GM23338 (cell line): ENCODE measurements around the gene TMEM170B. TPM values are rescaled to one million over a fixed set of nuclear protein-coding genes. Genes with fewer than 3 reads are reported as not detected.
A peak's percentile ranks its signal among the peaks of the same experiment; 100 is the strongest.

Source experiments
- ATAC-seq: fragments of 200-7000 bp; cut with Tn5 transposase; 3 replicates; pipeline ENCODE4 v1.9.1; 2020
- DNase-seq: peaks from one replicate; pipeline ENCODE4 v3.0.0-alpha.2; 2015; ENCODE audit warnings: low spot score
- H2AFZ ChIP-seq: fragments of 200-600 bp; sonication (generic); 2 replicates; pipeline ENCODE4 v1.8.0; 2016; ENCODE audit warnings: antibody characterized with exemption, mild to moderate bottlenecking, moderate library complexity
- H3F3A ChIP-seq: fragments of 200-600 bp; sonication (generic); replicated peaks from 2 replicates; pipeline ENCODE4 v1.8.0; 2017; ENCODE audit warnings: antibody characterized with exemption, mixed run types, low read depth
- H3K27ac ChIP-seq: fragments of 200-600 bp; sonication (generic); 2 replicates; pipeline ENCODE4 v1.6.1; 2016; ENCODE audit warnings: low read depth
- H3K27me3 ChIP-seq: fragments of 200-600 bp; sonication (generic); 2 replicates; pipeline ENCODE4 v1.8.0; 2016; ENCODE audit warnings: mild to moderate bottlenecking, mixed run types, moderate library complexity; ENCODE audit not compliant: insufficient read depth
- H3K36me3 ChIP-seq: fragments of 200-600 bp; sonication (generic); 2 replicates; pipeline ENCODE4 v1.8.0; 2016; ENCODE audit warnings: mild to moderate bottlenecking; ENCODE audit not compliant: insufficient read depth
- H3K4me1 ChIP-seq: fragments of 200-600 bp; sonication (generic); 2 replicates; pipeline ENCODE4 v1.8.0; 2016; ENCODE audit warnings: mild to moderate bottlenecking, moderate library complexity; ENCODE audit not compliant: insufficient read depth
- H3K4me2 ChIP-seq: fragments of 200-600 bp; sonication (generic); 2 replicates; pipeline ENCODE4 v1.7.1; 2017; ENCODE audit warnings: mixed run types
- H3K4me3 ChIP-seq: fragments of 200-600 bp; sonication (generic); 2 replicates; pipeline ENCODE4 v1.6.1; 2016; ENCODE audit warnings: mixed run types
- H3K79me2 ChIP-seq: fragments of 200-600 bp; sonication (generic); replicated peaks from 2 replicates; pipeline ENCODE4 v1.8.0; 2017; ENCODE audit warnings: mild to moderate bottlenecking; ENCODE audit not compliant: insufficient read depth
- H3K9me2 ChIP-seq: fragments of 200-600 bp; sonication (generic); 2 replicates; pipeline ENCODE4 v1.8.0; 2017; ENCODE audit not compliant: insufficient read depth
- H4K20me1 ChIP-seq: fragments of 200-600 bp; sonication (generic); replicated peaks from 2 replicates; pipeline ENCODE4 v1.8.0; 2017; ENCODE audit warnings: mild to moderate bottlenecking; ENCODE audit not compliant: insufficient read depth
- H3K27ac Mint-ChIP-seq: 2 replicates; pipeline ENCODE4 v1.8.0; 2020; ENCODE audit warnings: inconsistent platforms, mild to moderate bottlenecking, moderate library complexity, mixed read lengths
- H3K27me3 Mint-ChIP-seq: 3 replicates; pipeline ENCODE4 v1.8.0; 2022; ENCODE audit warnings: low read depth, mild to moderate bottlenecking, moderate library complexity, mixed read lengths, inconsistent platforms; ENCODE audit not compliant: insufficient read depth, poor library complexity
- H3K36me3 Mint-ChIP-seq: 3 replicates; pipeline ENCODE4 v1.8.0; 2021; ENCODE audit warnings: low read depth, mild to moderate bottlenecking, inconsistent platforms, moderate library complexity, mixed read lengths
- H3K4me1 Mint-ChIP-seq: 3 replicates; pipeline ENCODE4 v1.8.0; 2020; ENCODE audit warnings: mild to moderate bottlenecking, inconsistent platforms, mixed read lengths
- H3K4me3 Mint-ChIP-seq: 3 replicates; pipeline ENCODE4 v1.8.0; 2021; ENCODE audit warnings: moderate library complexity, mild to moderate bottlenecking, inconsistent platforms, mixed read lengths
- H3K9me3 Mint-ChIP-seq: 3 replicates; pipeline ENCODE4 v1.8.0; 2020; ENCODE audit warnings: moderate library complexity, mild to moderate bottlenecking, inconsistent platforms, mixed read lengths
- CREB1 ChIP-seq: fragments of 250-450 bp; sonication (Bioruptor Pico); IDR thresholded peaks from 2 replicates; pipeline ENCODE4 v1.5.0; 2020; ENCODE audit warnings: low read depth, mild to moderate bottlenecking, moderate library complexity
- EZH2 ChIP-seq: fragments of 200-600 bp; sonication (generic); IDR thresholded peaks from one replicate; pipeline ENCODE4 v1.8.0; 2017; ENCODE audit warnings: antibody characterized with exemption, mild to moderate bottlenecking, low read depth; ENCODE audit not compliant: unreplicated experiment
- EZH2phosphoT487 ChIP-seq: fragments of 200-600 bp; sonication (generic); IDR thresholded peaks from one replicate; pipeline ENCODE4 v1.8.1; 2018; ENCODE audit warnings: antibody characterized with exemption; ENCODE audit not compliant: unreplicated experiment
- JUNB ChIP-seq: IDR thresholded peaks from one replicate; pipeline ENCODE4 v1.6.1; 2016; ENCODE audit warnings: antibody characterized with exemption; ENCODE audit not compliant: unreplicated experiment
- NANOG ChIP-seq: IDR thresholded peaks from 2 replicates; pipeline ENCODE4 v1.6.1; 2016; ENCODE audit warnings: antibody characterized with exemption, borderline replicate concordance
- POLR2AphosphoS5 ChIP-seq: IDR thresholded peaks from 2 replicates; pipeline ENCODE4 v1.6.1; 2016; ENCODE audit warnings: antibody characterized with exemption, low read depth
- STAT1 ChIP-seq: IDR thresholded peaks from one replicate; pipeline ENCODE4 v1.6.1; 2016; ENCODE audit warnings: antibody characterized with exemption; ENCODE audit not compliant: unreplicated experiment
- ZNF114 ChIP-seq: fragments of 250-450 bp; sonication (Bioruptor Pico); IDR thresholded peaks from 2 replicates; pipeline ENCODE4 v1.5.0; 2020; ENCODE audit warnings: mild to moderate bottlenecking, moderate library complexity
- ZNF331 ChIP-seq: fragments of 250-450 bp; sonication (Bioruptor Pico); IDR thresholded peaks from 2 replicates; pipeline ENCODE4 v1.5.0; 2020; ENCODE audit warnings: low read depth, mild to moderate bottlenecking, moderate library complexity
- polyA plus RNA-seq: library from polyadenylated mRNA; unstranded; fragments of >200 nt; fragmentation: Nextera tagmentation; extraction: Ambion mirVana; gene quantifications from 2 replicates; pipeline ENCODE4 v1.2.1, GENCODE V29; 2016
- total RNA-seq: library from RNA; depleted of rRNA; stranded (reverse); fragments of >200 nt; shearing (Covaris generic); gene quantifications from 2 replicates; pipeline ENCODE4 v1.2.3, GENCODE V29; 2014
- TF ChIP-seq, protein P1 (sequence below): IDR thresholded peaks from 2 replicates; pipeline ENCODE4 v1.6.1; 2016; ENCODE audit warnings: antibody characterized with exemption
- TF ChIP-seq, protein P2 (sequence below): IDR thresholded peaks from one replicate; pipeline ENCODE4 v1.6.1; 2018; ENCODE audit warnings: antibody characterized with exemption; ENCODE audit not compliant: unreplicated experiment
- TF ChIP-seq, protein P3 (sequence below): fragments of 250-450 bp; sonication (Bioruptor Pico); IDR thresholded peaks from 2 replicates; pipeline ENCODE4 v1.5.0; 2020; ENCODE audit warnings: mild to moderate bottlenecking, moderate library complexity
- TF ChIP-seq, protein P4 (sequence below), 2 experiments: fragments of 200-600 bp in 1 of 2; sonication (generic) in 1 of 2; conservative IDR thresholded peaks; 2 replicates each; pipeline versions ENCODE4 v1.5.1 to v1.6.1; 2016 to 2017; ENCODE audit warnings: antibody characterized with exemption in 2 of 2, low read depth in 2 of 2, mild to moderate bottlenecking in 2 of 2, moderate library complexity in 1 of 2

The TMEM170B gene
- total and polyA plus RNA-seq, 2 experiments from 2014 or later, result 2.0 to 6.9 TPM

DNA sequence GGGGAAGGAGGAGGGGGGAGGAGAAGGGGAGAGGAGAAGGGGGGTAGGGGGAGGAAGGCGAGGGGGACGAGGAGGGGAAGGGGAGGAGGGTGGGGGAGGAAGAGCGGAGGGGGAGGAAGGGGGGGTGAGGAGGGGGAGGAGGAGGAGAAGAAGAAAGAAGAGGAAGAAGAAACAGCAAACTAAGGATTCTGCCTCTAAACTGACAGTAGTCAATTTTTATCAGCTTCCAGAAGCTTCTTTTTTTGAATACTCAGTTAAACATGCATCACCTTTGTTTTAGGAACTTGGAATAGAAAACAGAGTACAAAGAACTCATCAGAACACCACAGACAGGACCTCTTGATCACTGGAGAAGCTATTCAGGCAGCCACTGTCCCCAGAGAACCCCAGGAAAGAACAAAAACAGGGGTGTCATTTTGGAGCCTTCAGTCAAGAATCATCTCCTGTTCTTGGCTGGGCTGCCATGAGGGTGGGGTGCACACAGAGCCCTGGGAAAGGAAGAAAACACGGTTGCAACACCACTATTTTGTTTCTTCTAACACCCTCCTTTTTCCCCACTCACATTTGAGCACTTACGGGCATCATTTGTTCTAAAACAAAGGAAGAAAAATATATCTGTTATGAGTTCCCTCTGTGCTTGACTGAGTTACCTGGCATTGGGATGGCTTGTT, 67.4 kb downstream of the TMEM170B start:
- no peak overlapping the region for H3K27ac ChIP-seq
- no peak overlapping the region for H3K4me3 ChIP-seq
- Mint-ChIP-seq H3K4me3 (no peak overlapping the region), H3K27ac (no peak overlapping the region), H3K9me3 (no peaks in the 10 kb centered on the region), H3K4me1 (peaks cover 31% of the 10 kb centered on the region), H3K27me3 (peaks cover 7% of the 10 kb centered on the region), H3K36me3 (no peaks in the 10 kb centered on the region; the same call in 2 of the 3 replicates)
- ATAC-seq (no peak), DNase-seq (no peak)
- no peaks in the 10 kb centered on the region for H3K27me3 ChIP-seq
- H3K9me2 ChIP-seq, result 0 out of 2 replicates have a peak, but pooled peaks cover 2% of the 10 kb centered on the region
- no peak overlapping the region for H3K4me2 ChIP-seq
- no peaks in the 10 kb centered on the region for H3K36me3 ChIP-seq
- H3K4me1 ChIP-seq, result no peaks in the 10 kb centered on the region; the same call in 1 of the 2 replicates
- no peaks in the 10 kb centered on the region for H4K20me1 ChIP-seq
- H3K79me2 ChIP-seq, result no peaks in the 10 kb centered on the region
- no peaks in the 10 kb centered on the region for H3F3A ChIP-seq
- TF ChIP-seq NANOG (no peak), JUNB (no peak), CREB1 (CRISPR knock-in tag) (no peak), EZH2 (no peak), EZH2phosphoT487 (no peak), ZNF331 (no peak), ZNF114 (CRISPR knock-in tag) (no peak), STAT1 (no peak), POLR2AphosphoS5 (no peak)
- TF ChIP-seq, protein P1, sequence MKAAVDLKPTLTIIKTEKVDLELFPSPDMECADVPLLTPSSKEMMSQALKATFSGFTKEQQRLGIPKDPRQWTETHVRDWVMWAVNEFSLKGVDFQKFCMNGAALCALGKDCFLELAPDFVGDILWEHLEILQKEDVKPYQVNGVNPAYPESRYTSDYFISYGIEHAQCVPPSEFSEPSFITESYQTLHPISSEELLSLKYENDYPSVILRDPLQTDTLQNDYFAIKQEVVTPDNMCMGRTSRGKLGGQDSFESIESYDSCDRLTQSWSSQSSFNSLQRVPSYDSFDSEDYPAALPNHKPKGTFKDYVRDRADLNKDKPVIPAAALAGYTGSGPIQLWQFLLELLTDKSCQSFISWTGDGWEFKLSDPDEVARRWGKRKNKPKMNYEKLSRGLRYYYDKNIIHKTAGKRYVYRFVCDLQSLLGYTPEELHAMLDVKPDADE, result no peak
- TF ChIP-seq, protein P2, sequence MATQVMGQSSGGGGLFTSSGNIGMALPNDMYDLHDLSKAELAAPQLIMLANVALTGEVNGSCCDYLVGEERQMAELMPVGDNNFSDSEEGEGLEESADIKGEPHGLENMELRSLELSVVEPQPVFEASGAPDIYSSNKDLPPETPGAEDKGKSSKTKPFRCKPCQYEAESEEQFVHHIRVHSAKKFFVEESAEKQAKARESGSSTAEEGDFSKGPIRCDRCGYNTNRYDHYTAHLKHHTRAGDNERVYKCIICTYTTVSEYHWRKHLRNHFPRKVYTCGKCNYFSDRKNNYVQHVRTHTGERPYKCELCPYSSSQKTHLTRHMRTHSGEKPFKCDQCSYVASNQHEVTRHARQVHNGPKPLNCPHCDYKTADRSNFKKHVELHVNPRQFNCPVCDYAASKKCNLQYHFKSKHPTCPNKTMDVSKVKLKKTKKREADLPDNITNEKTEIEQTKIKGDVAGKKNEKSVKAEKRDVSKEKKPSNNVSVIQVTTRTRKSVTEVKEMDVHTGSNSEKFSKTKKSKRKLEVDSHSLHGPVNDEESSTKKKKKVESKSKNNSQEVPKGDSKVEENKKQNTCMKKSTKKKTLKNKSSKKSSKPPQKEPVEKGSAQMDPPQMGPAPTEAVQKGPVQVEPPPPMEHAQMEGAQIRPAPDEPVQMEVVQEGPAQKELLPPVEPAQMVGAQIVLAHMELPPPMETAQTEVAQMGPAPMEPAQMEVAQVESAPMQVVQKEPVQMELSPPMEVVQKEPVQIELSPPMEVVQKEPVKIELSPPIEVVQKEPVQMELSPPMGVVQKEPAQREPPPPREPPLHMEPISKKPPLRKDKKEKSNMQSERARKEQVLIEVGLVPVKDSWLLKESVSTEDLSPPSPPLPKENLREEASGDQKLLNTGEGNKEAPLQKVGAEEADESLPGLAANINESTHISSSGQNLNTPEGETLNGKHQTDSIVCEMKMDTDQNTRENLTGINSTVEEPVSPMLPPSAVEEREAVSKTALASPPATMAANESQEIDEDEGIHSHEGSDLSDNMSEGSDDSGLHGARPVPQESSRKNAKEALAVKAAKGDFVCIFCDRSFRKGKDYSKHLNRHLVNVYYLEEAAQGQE, result no peak
- TF ChIP-seq, protein P3, sequence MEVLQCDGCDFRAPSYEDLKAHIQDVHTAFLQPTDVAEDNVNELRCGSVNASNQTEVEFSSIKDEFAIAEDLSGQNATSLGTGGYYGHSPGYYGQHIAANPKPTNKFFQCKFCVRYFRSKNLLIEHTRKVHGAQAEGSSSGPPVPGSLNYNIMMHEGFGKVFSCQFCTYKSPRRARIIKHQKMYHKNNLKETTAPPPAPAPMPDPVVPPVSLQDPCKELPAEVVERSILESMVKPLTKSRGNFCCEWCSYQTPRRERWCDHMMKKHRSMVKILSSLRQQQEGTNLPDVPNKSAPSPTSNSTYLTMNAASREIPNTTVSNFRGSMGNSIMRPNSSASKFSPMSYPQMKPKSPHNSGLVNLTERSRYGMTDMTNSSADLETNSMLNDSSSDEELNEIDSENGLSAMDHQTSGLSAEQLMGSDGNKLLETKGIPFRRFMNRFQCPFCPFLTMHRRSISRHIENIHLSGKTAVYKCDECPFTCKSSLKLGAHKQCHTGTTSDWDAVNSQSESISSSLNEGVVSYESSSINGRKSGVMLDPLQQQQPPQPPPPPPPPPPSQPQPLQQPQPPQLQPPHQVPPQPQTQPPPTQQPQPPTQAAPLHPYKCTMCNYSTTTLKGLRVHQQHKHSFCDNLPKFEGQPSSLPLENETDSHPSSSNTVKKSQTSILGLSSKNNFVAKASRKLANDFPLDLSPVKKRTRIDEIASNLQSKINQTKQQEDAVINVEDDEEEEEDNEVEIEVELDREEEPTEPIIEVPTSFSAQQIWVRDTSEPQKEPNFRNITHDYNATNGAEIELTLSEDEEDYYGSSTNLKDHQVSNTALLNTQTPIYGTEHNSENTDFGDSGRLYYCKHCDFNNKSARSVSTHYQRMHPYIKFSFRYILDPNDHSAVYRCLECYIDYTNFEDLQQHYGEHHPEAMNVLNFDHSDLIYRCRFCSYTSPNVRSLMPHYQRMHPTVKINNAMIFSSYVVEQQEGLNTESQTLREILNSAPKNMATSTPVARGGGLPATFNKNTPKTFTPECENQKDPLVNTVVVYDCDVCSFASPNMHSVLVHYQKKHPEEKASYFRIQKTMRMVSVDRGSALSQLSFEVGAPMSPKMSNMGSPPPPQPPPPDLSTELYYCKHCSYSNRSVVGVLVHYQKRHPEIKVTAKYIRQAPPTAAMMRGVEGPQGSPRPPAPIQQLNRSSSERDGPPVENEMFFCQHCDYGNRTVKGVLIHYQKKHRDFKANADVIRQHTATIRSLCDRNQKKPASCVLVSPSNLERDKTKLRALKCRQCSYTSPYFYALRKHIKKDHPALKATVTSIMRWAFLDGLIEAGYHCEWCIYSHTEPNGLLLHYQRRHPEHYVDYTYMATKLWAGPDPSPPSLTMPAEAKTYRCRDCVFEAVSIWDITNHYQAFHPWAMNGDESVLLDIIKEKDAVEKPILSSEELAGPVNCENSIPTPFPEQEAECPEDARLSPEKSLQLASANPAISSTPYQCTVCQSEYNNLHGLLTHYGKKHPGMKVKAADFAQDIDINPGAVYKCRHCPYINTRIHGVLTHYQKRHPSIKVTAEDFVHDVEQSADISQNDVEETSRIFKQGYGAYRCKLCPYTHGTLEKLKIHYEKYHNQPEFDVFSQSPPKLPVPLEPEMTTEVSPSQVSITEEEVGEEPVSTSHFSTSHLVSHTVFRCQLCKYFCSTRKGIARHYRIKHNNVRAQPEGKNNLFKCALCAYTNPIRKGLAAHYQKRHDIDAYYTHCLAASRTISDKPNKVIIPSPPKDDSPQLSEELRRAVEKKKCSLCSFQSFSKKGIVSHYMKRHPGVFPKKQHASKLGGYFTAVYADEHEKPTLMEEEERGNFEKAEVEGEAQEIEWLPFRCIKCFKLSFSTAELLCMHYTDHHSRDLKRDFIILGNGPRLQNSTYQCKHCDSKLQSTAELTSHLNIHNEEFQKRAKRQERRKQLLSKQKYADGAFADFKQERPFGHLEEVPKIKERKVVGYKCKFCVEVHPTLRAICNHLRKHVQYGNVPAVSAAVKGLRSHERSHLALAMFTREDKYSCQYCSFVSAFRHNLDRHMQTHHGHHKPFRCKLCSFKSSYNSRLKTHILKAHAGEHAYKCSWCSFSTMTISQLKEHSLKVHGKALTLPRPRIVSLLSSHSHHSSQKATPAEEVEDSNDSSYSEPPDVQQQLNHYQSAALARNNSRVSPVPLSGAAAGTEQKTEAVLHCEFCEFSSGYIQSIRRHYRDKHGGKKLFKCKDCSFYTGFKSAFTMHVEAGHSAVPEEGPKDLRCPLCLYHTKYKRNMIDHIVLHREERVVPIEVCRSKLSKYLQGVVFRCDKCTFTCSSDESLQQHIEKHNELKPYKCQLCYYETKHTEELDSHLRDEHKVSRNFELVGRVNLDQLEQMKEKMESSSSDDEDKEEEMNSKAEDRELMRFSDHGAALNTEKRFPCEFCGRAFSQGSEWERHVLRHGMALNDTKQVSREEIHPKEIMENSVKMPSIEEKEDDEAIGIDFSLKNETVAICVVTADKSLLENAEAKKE (CRISPR knock-in tag), result no peak
- TF ChIP-seq, protein P4, sequence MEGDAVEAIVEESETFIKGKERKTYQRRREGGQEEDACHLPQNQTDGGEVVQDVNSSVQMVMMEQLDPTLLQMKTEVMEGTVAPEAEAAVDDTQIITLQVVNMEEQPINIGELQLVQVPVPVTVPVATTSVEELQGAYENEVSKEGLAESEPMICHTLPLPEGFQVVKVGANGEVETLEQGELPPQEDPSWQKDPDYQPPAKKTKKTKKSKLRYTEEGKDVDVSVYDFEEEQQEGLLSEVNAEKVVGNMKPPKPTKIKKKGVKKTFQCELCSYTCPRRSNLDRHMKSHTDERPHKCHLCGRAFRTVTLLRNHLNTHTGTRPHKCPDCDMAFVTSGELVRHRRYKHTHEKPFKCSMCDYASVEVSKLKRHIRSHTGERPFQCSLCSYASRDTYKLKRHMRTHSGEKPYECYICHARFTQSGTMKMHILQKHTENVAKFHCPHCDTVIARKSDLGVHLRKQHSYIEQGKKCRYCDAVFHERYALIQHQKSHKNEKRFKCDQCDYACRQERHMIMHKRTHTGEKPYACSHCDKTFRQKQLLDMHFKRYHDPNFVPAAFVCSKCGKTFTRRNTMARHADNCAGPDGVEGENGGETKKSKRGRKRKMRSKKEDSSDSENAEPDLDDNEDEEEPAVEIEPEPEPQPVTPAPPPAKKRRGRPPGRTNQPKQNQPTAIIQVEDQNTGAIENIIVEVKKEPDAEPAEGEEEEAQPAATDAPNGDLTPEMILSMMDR (conservative IDR thresholded peaks at IDR 0.05; ENCODE audit: low read depth in 2 of 2), result no peak
- peak overlapping the region; percentile 86 for H2AFZ ChIP-seq
